Measurements from ENCODE around the gene CAMKK2.

Gene CAMKK2

DNA sequence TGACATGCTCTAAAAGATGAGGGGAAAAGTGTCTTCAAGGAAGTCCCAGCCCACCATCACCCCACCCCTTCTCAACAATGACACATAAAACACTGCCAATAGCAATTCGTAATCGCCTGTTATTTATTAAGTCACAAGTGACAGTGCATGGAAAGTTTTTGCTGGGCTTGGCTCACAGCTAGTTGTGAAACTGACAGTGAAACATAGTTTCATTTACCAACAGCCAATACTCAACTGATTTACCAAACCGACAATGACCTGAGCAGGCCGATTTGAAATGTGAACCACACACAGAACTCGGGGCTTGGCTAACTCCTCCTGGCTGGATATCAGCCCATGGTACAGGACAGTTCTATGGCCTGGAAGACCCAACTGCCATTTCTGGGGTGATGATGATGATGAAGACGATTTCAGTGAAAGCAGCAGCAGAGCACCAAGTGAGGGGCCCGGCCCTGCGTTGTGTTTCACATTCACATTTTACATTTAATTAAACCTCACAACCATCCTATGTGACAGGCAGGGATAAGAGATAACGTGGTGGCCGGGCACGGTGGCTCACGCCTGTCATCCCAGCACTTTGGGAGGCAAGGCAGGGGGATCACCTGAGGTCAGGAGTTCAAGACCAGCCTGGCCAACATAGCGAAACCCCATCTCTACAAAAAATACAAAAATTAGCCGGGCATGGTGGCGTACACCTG lies 42.7 kb downstream of the CAMKK2 start:
- H4K20me1 ChIP-seq (ENCODE audit: insufficient read depth, low read length) = no peaks in the 10 kb centered on the region
- H3K9ac ChIP-seq (ENCODE audit: low read length) = no peak overlapping the region
- H3K4me2 ChIP-seq (ENCODE audit: low read length) = no peak overlapping the region
- no peaks in the 10 kb centered on the region for H3K9me2 ChIP-seq (ENCODE audit: low read depth, low read length)
- no peaks in the 10 kb centered on the region for H3F3A ChIP-seq (ENCODE audit: insufficient read depth, low read length)
- H3K27me3 ChIP-seq (ENCODE audit: insufficient read depth, low read length) = no peaks in the 10 kb centered on the region
- H2AFZ ChIP-seq (ENCODE audit: low read length) = no peak overlapping the region
- TF ChIP-seq EZH2 (IDR thresholded peaks at IDR 0.05; ENCODE audit: borderline replicate concordance, low read length) = no peak
- TF ChIP-seq, protein P1, sequence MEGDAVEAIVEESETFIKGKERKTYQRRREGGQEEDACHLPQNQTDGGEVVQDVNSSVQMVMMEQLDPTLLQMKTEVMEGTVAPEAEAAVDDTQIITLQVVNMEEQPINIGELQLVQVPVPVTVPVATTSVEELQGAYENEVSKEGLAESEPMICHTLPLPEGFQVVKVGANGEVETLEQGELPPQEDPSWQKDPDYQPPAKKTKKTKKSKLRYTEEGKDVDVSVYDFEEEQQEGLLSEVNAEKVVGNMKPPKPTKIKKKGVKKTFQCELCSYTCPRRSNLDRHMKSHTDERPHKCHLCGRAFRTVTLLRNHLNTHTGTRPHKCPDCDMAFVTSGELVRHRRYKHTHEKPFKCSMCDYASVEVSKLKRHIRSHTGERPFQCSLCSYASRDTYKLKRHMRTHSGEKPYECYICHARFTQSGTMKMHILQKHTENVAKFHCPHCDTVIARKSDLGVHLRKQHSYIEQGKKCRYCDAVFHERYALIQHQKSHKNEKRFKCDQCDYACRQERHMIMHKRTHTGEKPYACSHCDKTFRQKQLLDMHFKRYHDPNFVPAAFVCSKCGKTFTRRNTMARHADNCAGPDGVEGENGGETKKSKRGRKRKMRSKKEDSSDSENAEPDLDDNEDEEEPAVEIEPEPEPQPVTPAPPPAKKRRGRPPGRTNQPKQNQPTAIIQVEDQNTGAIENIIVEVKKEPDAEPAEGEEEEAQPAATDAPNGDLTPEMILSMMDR (IDR thresholded peaks at IDR 0.05; ENCODE audit: low read length) = no peak
- H3K36me3 ChIP-seq (ENCODE audit: insufficient read depth, low read length) = peaks cover 41% of the 10 kb centered on the region
- no peak overlapping the region for H3K27ac ChIP-seq (ENCODE audit: low read depth, low read length, poor library complexity, severe bottlenecking)
- peaks cover 4% of the 10 kb centered on the region for H3K4me1 ChIP-seq (ENCODE audit: insufficient read depth, low read length, severe bottlenecking)
- H3K4me3 ChIP-seq (ENCODE audit: low read depth, low read length, poor library complexity, severe bottlenecking) = no peak overlapping the region
- no peaks in the 10 kb centered on the region for H3K9me3 ChIP-seq (ENCODE audit: low read length)
- H3K79me2 ChIP-seq (ENCODE audit: insufficient read depth, low read length) = no peaks in the 10 kb centered on the region

GRCh38 chr12:121252712-121253345 lies 43.7 kb downstream of the CAMKK2 start:
- no peaks in the 10 kb centered on the region for H4K20me1 ChIP-seq (ENCODE audit: insufficient read depth, low read length)
- peaks cover 48% of the 10 kb centered on the region for H3K36me3 ChIP-seq (ENCODE audit: insufficient read depth, low read length)
- no peaks in the 10 kb centered on the region for H3F3A ChIP-seq (ENCODE audit: insufficient read depth, low read length)
- no peak overlapping the region for H3K27ac ChIP-seq (ENCODE audit: low read depth, low read length, poor library complexity, severe bottlenecking)
- TF ChIP-seq, protein P1 (IDR thresholded peaks at IDR 0.05; ENCODE audit: low read length) = no peak
- no peak for TF ChIP-seq EZH2 (IDR thresholded peaks at IDR 0.05; ENCODE audit: borderline replicate concordance, low read length)
- no peak overlapping the region for H2AFZ ChIP-seq (ENCODE audit: low read length)
- H3K4me1 ChIP-seq (ENCODE audit: insufficient read depth, low read length, severe bottlenecking) = peaks cover 13% of the 10 kb centered on the region
- no peaks in the 10 kb centered on the region for H3K79me2 ChIP-seq (ENCODE audit: insufficient read depth, low read length)
- H3K9ac ChIP-seq (ENCODE audit: low read length) = no peak overlapping the region
- no peaks in the 10 kb centered on the region for H3K27me3 ChIP-seq (ENCODE audit: insufficient read depth, low read length)
- H3K4me3 ChIP-seq (ENCODE audit: low read depth, low read length, poor library complexity, severe bottlenecking) = no peak overlapping the region
- no peaks in the 10 kb centered on the region for H3K9me3 ChIP-seq (ENCODE audit: low read length)
- no peaks in the 10 kb centered on the region for H3K9me2 ChIP-seq (ENCODE audit: low read depth, low read length)
- H3K4me2 ChIP-seq (ENCODE audit: low read length) = no peak overlapping the region

- H4K20me1 ChIP-seq (ENCODE audit: insufficient read depth, low read length) = no peaks in the 10 kb centered on the region
- peaks cover 57% of the 10 kb centered on the region for H3K36me3 ChIP-seq (ENCODE audit: insufficient read depth, low read length)
- H3K4me2 ChIP-seq (ENCODE audit: low read length) = no peak overlapping the region
- no peaks in the 10 kb centered on the region for H3K27me3 ChIP-seq (ENCODE audit: insufficient read depth, low read length)
- H3F3A ChIP-seq (ENCODE audit: insufficient read depth, low read length) = no peaks in the 10 kb centered on the region
- peaks cover 12% of the 10 kb centered on the region for H3K4me1 ChIP-seq (ENCODE audit: insufficient read depth, low read length, severe bottlenecking)
- no peak overlapping the region for H3K27ac ChIP-seq (ENCODE audit: low read depth, low read length, poor library complexity, severe bottlenecking)
- H3K9me3 ChIP-seq (ENCODE audit: low read length) = no peaks in the 10 kb centered on the region
- TF ChIP-seq, protein P1 (IDR thresholded peaks at IDR 0.05; ENCODE audit: low read length) = no peak
- TF ChIP-seq EZH2 (IDR thresholded peaks at IDR 0.05; ENCODE audit: borderline replicate concordance, low read length) = no peak
- no peak overlapping the region for H3K9ac ChIP-seq (ENCODE audit: low read length)
- H3K9me2 ChIP-seq (ENCODE audit: low read depth, low read length) = no peaks in the 10 kb centered on the region
- H2AFZ ChIP-seq (ENCODE audit: low read length) = no peak overlapping the region
- H3K4me3 ChIP-seq (ENCODE audit: low read depth, low read length, poor library complexity, severe bottlenecking) = no peak overlapping the region
- H3K79me2 ChIP-seq (ENCODE audit: insufficient read depth, low read length) = no peaks in the 10 kb centered on the region
Measured at GRCh38 chr12:121251838-121252237, 44.7 kb downstream of the CAMKK2 start.
